ENCODE results near the gene NUDT3.

DNA sequence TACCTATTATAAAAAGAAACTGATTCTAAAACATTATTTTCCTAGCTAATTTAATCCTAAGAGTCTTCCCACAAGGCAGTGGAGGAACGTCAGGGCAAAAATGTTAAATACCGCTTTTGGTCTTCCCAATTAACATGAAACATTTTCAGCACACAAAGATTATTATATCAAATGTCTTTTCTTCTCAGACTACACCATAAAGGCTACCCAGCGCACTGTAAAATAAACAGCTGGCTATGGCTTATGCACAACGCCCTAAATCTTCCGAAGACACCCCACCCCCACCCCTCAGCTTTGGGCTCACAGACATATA lies 1.0 kb downstream of the NUDT3 start:
- TF ChIP-seq, protein P1, sequence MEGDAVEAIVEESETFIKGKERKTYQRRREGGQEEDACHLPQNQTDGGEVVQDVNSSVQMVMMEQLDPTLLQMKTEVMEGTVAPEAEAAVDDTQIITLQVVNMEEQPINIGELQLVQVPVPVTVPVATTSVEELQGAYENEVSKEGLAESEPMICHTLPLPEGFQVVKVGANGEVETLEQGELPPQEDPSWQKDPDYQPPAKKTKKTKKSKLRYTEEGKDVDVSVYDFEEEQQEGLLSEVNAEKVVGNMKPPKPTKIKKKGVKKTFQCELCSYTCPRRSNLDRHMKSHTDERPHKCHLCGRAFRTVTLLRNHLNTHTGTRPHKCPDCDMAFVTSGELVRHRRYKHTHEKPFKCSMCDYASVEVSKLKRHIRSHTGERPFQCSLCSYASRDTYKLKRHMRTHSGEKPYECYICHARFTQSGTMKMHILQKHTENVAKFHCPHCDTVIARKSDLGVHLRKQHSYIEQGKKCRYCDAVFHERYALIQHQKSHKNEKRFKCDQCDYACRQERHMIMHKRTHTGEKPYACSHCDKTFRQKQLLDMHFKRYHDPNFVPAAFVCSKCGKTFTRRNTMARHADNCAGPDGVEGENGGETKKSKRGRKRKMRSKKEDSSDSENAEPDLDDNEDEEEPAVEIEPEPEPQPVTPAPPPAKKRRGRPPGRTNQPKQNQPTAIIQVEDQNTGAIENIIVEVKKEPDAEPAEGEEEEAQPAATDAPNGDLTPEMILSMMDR (IDR thresholded peaks at IDR 0.05) = no peak
- no peak for TF ChIP-seq POLR2A (IDR thresholded peaks at IDR 0.05)
